Nephron progenitor cell (in vitro differentiated cells): Measurements from ENCODE around the gene SLC38A3.

Experiments used
- DNase-seq: peaks from one replicate; pipeline ENCODE4 v3.0.0; 2021
- H3K27ac Mint-ChIP-seq: 2 replicates; pipeline ENCODE4 v1.8.0; 2021; ENCODE audit warnings: mild to moderate bottlenecking, moderate library complexity, mixed read lengths
- H3K27me3 Mint-ChIP-seq: 2 replicates; pipeline ENCODE4 v1.8.0; 2021; ENCODE audit warnings: mild to moderate bottlenecking, low read depth, mixed read lengths; ENCODE audit not compliant: poor library complexity
- H3K36me3 Mint-ChIP-seq: 2 replicates; pipeline ENCODE4 v1.8.0; 2021; ENCODE audit warnings: low read depth, mixed read lengths
- H3K4me1 Mint-ChIP-seq: 2 replicates; pipeline ENCODE4 v1.8.0; 2021; ENCODE audit warnings: mixed read lengths
- H3K4me3 Mint-ChIP-seq: 2 replicates; pipeline ENCODE4 v1.8.0; 2021; ENCODE audit warnings: mild to moderate bottlenecking, moderate library complexity, mixed read lengths
- H3K9me3 Mint-ChIP-seq: 2 replicates; pipeline ENCODE4 v1.8.0; 2021; ENCODE audit warnings: mild to moderate bottlenecking, moderate library complexity, mixed read lengths
- CTCF ChIP-seq: fragments of 200-600 bp; sonication (generic); IDR thresholded peaks from 2 replicates; pipeline ENCODE4 v1.5.0; 2021; ENCODE audit warnings: antibody characterized with exemption

SLC38A3 gene

GRCh38 chr3:50194903-50195500 lies 10.1 kb upstream of the SLC38A3 start:
- DNase-seq = no peak

DNA sequence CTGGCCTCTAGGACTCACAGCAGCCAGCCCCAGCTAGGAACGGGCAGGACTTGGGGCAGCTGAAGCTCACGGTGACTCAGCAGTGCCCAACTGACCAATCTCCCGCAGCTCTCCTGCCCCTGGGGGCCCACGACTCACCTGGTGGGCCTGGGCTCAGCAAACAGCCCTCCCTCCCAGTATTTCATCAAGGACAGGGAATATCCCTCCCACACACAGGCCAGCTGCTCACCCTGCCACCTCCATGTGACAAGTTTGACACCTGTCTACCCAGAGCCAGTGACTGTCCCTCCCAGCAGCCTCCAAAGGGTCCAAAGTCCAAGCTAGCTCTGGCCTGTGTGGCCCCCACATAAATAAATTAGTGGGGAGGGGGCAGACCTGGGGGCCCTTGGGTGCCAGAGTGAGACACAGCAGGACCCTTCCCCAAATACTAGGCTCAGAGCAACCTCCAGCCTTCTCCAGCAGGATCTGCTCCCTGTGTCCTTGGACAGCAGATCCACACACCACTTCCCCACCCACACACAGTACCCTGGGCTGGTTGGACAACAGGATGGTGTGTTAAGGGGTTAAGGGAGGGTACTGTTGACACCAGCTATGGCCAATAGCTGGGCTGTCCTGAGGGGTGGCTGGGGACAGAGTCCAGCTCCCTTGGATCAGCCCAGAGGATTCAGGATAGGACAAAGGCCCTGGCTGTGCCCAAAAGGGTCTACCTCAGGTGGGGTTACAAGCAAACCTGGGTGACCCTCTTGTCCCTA lies 9.4 kb upstream of the SLC38A3 start:
- no peak overlapping the region for H3K4me3 Mint-ChIP-seq
- no peak for TF ChIP-seq CTCF
- H3K27ac Mint-ChIP-seq = no peak overlapping the region
- DNase-seq = no peak
- peaks cover 15% of the 10 kb centered on the region for H3K27me3 Mint-ChIP-seq
- no peaks in the 10 kb centered on the region for H3K9me3 Mint-ChIP-seq
- no peaks in the 10 kb centered on the region for H3K36me3 Mint-ChIP-seq
- peaks cover 13% of the 10 kb centered on the region for H3K4me1 Mint-ChIP-seq

More at GRCh38 chr3:50194903-50195500, 10.1 kb upstream of the SLC38A3 start:
- peaks cover 15% of the 10 kb centered on the region for H3K27me3 Mint-ChIP-seq
- no peak overlapping the region for H3K27ac Mint-ChIP-seq
- H3K4me1 Mint-ChIP-seq = peaks cover 12% of the 10 kb centered on the region
- H3K36me3 Mint-ChIP-seq = no peaks in the 10 kb centered on the region
- no peak overlapping the region for H3K4me3 Mint-ChIP-seq
- TF ChIP-seq CTCF = no peak
- H3K9me3 Mint-ChIP-seq = no peaks in the 10 kb centered on the region

DNA sequence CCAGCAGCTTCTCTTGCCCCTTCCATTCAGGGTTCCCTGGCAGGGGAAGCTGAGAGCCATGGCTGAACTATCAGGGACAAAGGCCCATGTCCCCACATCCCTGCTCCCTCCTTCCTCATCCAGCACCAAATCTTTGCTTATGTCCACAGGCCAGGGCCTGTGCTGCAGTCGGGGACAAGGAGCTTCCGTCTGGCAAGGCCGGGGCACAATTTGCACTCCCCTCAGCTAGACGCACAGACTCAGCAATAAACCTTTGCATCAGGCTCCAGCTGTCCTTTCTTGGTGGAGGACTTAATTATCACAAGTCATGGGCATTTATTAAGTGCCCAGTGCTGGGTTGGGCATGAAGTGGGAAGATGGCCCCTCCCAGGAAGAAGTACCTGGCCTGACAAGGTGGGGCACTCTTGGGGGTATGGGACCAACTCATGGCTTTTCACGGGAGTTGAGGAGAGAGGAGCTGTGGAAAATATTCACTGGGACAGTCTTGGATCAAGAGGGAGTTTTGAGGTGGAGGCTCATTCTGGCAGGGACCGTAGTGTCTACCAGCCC lies 8.7 kb upstream of the SLC38A3 start:
- peaks cover 15% of the 10 kb centered on the region for H3K27me3 Mint-ChIP-seq
- no peak for TF ChIP-seq CTCF
- H3K36me3 Mint-ChIP-seq = no peaks in the 10 kb centered on the region
- DNase-seq = no peak
- H3K4me1 Mint-ChIP-seq = peaks cover 20% of the 10 kb centered on the region
- no peak overlapping the region for H3K4me3 Mint-ChIP-seq
- peak overlapping the region; percentile 5 for H3K27ac Mint-ChIP-seq
- H3K9me3 Mint-ChIP-seq = no peaks in the 10 kb centered on the region

DNA sequence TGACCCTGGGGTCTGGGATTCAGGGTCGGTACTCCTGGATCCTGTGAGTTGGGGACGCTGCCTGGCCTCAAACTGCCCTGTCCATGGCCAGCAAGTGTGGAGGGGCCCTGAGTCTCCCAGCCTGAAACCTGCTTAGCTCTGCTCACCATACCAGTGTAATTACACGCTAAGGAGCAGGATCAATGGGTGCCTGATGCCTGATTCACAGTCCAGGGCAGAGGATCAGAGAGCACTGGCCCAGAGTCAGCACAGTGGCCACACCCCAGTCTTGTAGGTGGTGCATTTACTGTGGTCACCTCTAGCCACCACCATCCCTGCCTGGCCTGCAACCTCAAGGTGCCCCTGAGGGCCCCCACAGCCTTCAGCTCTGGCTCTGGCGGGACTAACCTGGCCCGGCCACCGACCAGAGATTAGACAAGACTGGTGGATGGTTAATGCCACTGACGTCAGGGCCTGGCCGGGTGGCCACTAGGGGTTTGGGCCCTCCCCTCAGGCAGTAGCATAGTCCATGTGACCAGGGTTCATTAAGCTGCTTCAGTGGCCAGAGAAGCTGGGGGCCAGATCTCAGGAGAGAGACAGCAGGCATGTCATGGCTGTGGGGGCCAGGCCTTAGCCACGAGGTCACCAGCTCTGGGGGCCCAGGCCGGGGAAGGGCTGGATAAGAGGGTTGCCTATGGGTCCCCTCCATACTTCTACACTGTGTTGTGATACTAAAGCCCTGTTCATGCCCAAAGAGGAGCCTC lies 3.3 kb upstream of the SLC38A3 start:
- H3K9me3 Mint-ChIP-seq = no peaks in the 10 kb centered on the region
- H3K27ac Mint-ChIP-seq = no peak overlapping the region
- peaks cover 14% of the 10 kb centered on the region for H3K27me3 Mint-ChIP-seq
- H3K36me3 Mint-ChIP-seq = no peaks in the 10 kb centered on the region
- no peak overlapping the region for H3K4me3 Mint-ChIP-seq
- H3K4me1 Mint-ChIP-seq = peaks cover 39% of the 10 kb centered on the region
- DNase-seq = no peak
- TF ChIP-seq CTCF = no peak

- peaks cover 39% of the 10 kb centered on the region for H3K4me1 Mint-ChIP-seq
- H3K9me3 Mint-ChIP-seq = no peaks in the 10 kb centered on the region
- no peaks in the 10 kb centered on the region for H3K36me3 Mint-ChIP-seq
- peak overlapping the region; percentile 14 for H3K27ac Mint-ChIP-seq
- no peak for TF ChIP-seq CTCF
- no peak for DNase-seq
- H3K4me3 Mint-ChIP-seq = peak overlapping the region; percentile 56
- H3K27me3 Mint-ChIP-seq = peaks cover 21% of the 10 kb centered on the region
These were observed 2.5 kb upstream of the SLC38A3 start for GRCh38 chr3:50202353-50203112.
